ENCODE data around the gene CCNF. TPM values are rescaled to one million over a fixed set of nuclear protein-coding genes. Genes with fewer than 3 reads are reported as not detected.
"Not testable (repeated sequence)": the region's sequence is repeated elsewhere in the genome, so short reads cannot be mapped to it uniquely, and the experiment has no call there.

The CCNF gene
- total RNA-seq, 1 donor from 2014 or later = 1.4 TPM

DNA sequence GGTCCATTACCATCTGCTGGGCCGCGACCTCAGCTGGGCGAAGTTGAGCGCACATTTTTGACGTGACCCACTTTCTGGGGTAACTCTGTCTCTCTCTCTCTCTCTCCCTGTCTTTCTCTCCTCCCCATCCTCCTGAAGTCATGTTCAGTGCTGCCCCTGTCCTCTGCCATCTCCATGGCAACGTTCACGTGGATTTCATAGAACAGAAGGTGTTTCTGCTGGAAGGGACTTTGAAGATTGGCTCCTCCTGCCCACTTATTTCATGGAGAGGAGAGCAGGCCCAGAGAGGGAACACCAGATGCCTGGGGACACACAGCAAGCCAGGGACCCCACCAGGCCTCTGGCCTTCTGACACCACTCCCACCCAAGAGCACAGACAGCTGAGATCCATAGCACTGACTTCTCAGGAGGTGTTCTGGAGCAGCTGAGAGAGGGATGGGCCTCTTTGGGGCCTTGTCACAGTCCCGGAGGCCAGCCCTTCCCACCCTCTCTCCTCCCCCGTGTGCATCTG, 4.2 kb upstream of the CCNF start:
- no peak for ATAC-seq (ENCODE audit: poor library complexity)
- intact Hi-C loops (cut with DNase I) = loop anchor here (10.0 kb wide), 1 partner anchor 80 kb away; the partner anchor contains the start of gene ABCA3

DNA sequence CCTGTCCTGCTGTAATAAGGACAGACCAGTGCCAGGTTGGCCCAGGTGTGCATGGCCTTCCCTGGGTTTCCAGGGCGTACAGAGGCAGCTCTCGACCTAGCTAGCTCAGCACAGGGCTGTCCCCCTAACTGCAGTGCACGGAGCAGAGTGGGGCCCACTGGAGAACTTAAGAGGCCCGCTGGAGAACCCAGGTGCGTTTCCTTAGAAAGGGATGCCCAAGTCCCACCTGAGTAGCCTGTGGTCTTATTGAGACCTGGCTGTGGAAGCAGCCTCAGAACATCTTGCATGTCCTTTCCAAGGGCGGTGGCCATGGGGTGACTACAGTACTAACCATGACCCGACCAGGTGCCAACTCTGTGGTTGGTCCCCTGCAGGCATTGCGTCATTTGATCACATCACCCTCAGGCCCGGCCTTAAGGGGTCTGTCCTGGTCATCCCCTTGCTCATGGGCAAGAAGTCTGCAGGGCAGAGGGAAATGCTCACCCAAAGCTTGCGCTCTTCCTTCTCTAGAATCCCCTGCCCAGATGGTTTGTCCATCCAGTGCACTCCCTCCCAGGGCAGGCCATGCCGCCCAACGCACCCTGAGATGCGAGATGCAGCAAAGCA, 3.3 kb upstream of the CCNF start:
- intact Hi-C loops (cut with DNase I) = loop anchor here (10.0 kb wide), 1 partner anchor 81 kb away; the partner anchor contains the start of gene ABCA3
- ATAC-seq (ENCODE audit: poor library complexity) = no peak

More for the DNA sequence above, 4.2 kb upstream of the CCNF start:
- no peak for DNase-seq

DNA sequence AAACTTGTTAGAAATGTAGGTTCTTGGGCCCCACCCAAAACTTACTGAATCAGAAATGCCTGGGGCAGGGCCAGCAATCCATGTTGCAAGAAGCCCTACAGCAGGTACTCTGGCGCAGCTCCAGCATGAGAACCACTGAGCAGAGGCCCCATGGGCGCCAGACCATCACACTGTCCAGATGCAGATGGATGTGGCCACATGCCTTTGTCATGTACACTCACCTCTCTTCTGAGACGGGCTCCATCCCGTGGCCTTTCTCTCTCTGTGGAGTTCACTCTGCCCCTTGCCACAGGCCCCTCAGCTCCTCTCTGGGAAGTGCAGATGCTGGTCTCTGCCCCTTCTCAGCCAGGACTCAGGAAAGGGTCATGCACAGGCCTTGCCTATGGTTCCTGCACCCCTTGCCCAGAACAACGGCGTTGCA, 2.3 kb upstream of the CCNF start:
- DNase-seq = no peak
- no peak for ATAC-seq (ENCODE audit: poor library complexity)
- intact Hi-C loops (cut with DNase I) = loop anchor here (10.0 kb wide), 1 partner anchor 82 kb away; the partner anchor contains the start of gene ABCA3

More for the DNA sequence above, 3.3 kb upstream of the CCNF start:
- DNase-seq = no peak

DNA sequence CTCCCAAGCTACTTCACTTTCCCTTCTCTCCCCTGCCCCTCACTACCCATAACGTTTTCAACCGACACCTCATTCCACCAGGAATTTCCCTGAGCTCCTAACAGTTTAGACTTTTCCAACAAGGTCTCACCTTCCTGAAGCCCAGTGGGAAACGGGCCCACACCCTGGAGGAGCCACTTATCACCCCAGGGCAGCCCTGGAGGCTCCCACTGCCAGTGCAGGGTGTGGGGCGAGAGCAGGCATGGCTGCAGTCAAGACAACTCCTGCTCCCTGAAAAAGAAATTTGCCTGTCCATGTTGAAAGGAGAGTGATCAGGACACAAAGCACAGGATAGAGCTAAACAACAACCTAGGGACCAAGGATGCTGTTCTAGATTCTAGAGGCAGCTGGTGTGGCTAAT, 1.7 kb upstream of the CCNF start:
- intact Hi-C loops (cut with DNase I) = loop anchor here (10.0 kb wide), 1 partner anchor 83 kb away; the partner anchor contains the start of gene ABCA3
- ATAC-seq (ENCODE audit: poor library complexity) = no peak
- DNase-seq = no peak

DNA sequence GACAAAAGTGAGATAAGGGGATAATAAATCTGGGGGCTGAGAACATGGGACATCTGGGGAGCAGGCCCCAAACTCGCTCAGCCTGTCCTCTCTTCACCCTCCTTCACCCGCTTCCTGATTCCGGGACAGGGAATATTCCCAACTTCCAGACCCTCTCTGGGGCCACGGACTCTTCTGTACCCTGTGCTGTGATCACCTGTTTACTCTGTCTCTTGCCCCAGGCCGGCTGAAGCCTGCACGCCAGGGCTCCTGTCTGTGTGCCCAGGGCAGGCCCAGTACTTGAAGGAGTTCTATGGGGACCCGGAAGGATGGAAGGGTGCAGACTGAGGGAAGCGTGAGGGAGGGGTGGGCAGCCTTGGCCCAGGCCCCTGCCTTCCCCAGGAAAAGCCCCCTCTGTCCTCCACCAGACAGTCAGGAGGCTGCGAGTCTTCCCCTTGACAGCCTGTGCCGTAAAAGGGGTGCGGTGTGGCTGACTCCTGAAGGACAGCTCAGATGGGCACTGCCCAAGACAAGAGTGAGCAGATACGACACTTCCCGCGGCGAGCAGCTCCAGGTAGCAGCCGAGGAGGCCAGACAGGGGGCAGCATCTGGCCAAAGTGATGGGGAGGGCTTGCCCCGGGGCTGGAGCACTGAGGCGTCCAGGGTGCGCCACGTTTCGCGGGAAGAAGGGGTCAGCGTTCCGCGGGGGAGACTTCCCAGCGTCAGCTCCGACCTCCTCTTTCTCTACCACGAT, 1.0 kb upstream of the CCNF start:
- DNase-seq = peak; percentile 49
- peak; percentile 25 for ATAC-seq (ENCODE audit: poor library complexity)
- intact Hi-C loops (cut with DNase I) = loop anchor here (10.0 kb wide), 1 partner anchor 83 kb away; the partner anchor contains the start of gene ABCA3

- DNase-seq (no peak), ATAC-seq (ENCODE audit: poor library complexity) (peak; percentile 53)
- intact Hi-C loops (cut with DNase I) = loop anchor here (10.0 kb wide), 1 partner anchor 84 kb away; the partner anchor contains the start of gene ABCA3
Observed at GRCh38 chr16:2428784-2429033, 538 bp upstream of the CCNF start.

- ATAC-seq (ENCODE audit: poor library complexity) (peak; percentile 5), DNase-seq (no peak)
- intact Hi-C loops (cut with DNase I) = loop anchor here (10.0 kb wide), 1 partner anchor 85 kb away; the partner anchor contains the start of gene ABCA3
Observed at GRCh38 chr16:2429771-2430663, 770 bp downstream of the CCNF start.

GRCh38 chr16:2432286-2432685, 3.0 kb downstream of the CCNF start:
- ATAC-seq (ENCODE audit: poor library complexity) (no peak), DNase-seq (no peak)
- intact Hi-C loops (cut with DNase I) = no loop called here

- intact Hi-C loops (cut with DNase I) = no loop called here
- DNase-seq = no peak
- no peak for ATAC-seq (ENCODE audit: poor library complexity)
Observed at GRCh38 chr16:2432801-2433505, 3.7 kb downstream of the CCNF start.

- intact Hi-C loops (cut with DNase I); DNase-seq; ATAC-seq (ENCODE audit: poor library complexity): not testable (repeated sequence)
Observed at GRCh38 chr16:2435236-2435635, 6.0 kb downstream of the CCNF start.

- ATAC-seq (ENCODE audit: poor library complexity) (no peak), DNase-seq (no peak)
- intact Hi-C loops (cut with DNase I) = no loop called here
Observed at GRCh38 chr16:2436110-2436509, 6.9 kb downstream of the CCNF start.

GRCh38 chr16:2437032-2437790, 8.0 kb downstream of the CCNF start:
- ATAC-seq (ENCODE audit: poor library complexity) (no peak), DNase-seq (no peak)
- intact Hi-C loops (cut with DNase I) = no loop called here

- intact Hi-C loops (cut with DNase I) = no loop called here
- peak; percentile 21 for DNase-seq
- ATAC-seq (ENCODE audit: poor library complexity) = no peak
Observed at GRCh38 chr16:2438121-2438520, 8.9 kb downstream of the CCNF start.

DNA sequence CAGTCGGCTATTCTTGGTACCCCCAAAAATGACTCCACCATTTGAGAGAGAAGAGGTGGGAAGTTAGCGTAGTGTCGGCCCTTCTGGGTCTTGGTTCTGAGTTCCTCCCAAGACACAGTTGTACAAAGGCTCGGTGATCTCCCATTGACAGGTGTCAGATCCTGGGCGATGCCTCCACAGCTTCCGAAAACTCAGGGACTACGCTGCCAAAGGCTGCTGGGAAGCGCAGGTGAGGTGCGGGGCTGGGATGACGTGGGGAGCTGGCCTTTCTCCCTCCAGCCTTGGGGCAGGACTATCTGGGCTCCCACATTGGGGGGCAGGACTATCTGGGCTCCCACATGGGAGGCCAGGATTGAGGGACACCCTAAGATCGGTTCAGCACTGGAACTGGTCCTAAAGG, 10.4 kb downstream of the CCNF start:
- ATAC-seq (ENCODE audit: poor library complexity) = no peak
- intact Hi-C loops (cut with DNase I) = no loop called here
- DNase-seq = no peak

- ATAC-seq (ENCODE audit: poor library complexity); DNase-seq; intact Hi-C loops (cut with DNase I): not testable (repeated sequence)
Observed at GRCh38 chr16:2441143-2441804, 12.0 kb downstream of the CCNF start.

DNA sequence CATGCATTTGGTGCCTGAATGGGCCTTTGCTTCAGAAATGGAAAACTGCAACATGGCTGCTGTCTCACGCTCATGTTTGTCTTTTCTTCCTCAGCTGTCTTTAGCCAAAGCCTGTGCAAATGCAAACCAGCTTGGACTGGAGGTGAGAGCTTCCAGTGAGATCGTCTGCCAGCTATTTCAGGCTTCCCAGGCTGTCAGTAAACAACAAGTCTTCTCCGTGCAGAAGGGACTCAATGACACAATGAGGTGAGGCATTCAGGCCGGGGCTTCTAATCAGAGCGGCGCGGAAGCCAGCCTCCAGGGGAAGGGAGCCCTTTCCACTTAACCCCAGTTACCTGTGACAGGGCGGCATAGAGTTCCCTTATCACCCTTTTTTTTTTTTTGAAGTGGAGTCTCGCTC, 14.3 kb downstream of the CCNF start:
- DNase-seq = no peak
- intact Hi-C loops (cut with DNase I) = no loop called here
- no peak for ATAC-seq (ENCODE audit: poor library complexity)

GRCh38 chr16:2447920-2448583, 18.8 kb downstream of the CCNF start:
- DNase-seq = no peak
- no peak for ATAC-seq (ENCODE audit: poor library complexity)
- intact Hi-C loops (cut with DNase I) = no loop called here
